Caco-2 (cell line): ENCODE measurements around the gene TET1. TPM values are rescaled to one million over a fixed set of nuclear protein-coding genes. Genes with fewer than 3 reads are reported as not detected.
"Not testable (repeated sequence)": the region's sequence is repeated elsewhere in the genome, so short reads cannot be mapped to it uniquely, and the experiment has no call there.

Experiments used
- BruUV-seq: library from RNA; stranded (reverse); fragments of 400-500 nt; replicated peaks from 2 replicates; lab custom pipeline; 2021; lab: Mats Ljungman, UMichigan
- CTCF ChIA-PET: fragments of 300-600 bp; sonication (Branson Sonifier 250); formaldehyde crosslinking; loops from one replicate; lab custom pipeline; 2022; ENCODE audit warnings: antibody characterized with exemption; lab: Charles Lee
- POLR2A ChIA-PET: fragments of 300-600 bp; sonication (Branson Sonifier 250); formaldehyde crosslinking; loops from one replicate; lab custom pipeline; 2022; ENCODE audit warnings: antibody characterized with exemption; lab: Charles Lee
- DNase-seq, 2 experiments: peaks; one replicate each; pipeline versions ENCODE4 v3.0.0 to v3.0.0-alpha.2; 2020 to 2022
- H3K27me3 ChIP-seq: replicated peaks from 2 replicates; pipeline ENCODE4 v1.6.0; 2011; ENCODE audit warnings: low read length; ENCODE audit not compliant: control insufficient read depth, insufficient read depth
- H3K36me3 ChIP-seq: 2 replicates; pipeline ENCODE4 v1.5.1; 2011; ENCODE audit warnings: low read length; ENCODE audit not compliant: control insufficient read depth, insufficient read depth
- H3K4me1 ChIP-seq: fragments of 250-450 bp; sonication (Bioruptor Pico); 2 replicates; pipeline ENCODE4 v1.5.1; 2020; ENCODE audit warnings: mild to moderate bottlenecking
- H3K4me3 ChIP-seq: 2 replicates; pipeline ENCODE4 v1.5.1; 2011; ENCODE audit warnings: low read depth, mild to moderate bottlenecking, control low read depth, low read length
- H3K9me3 ChIP-seq: fragments of 250-450 bp; sonication (Bioruptor Pico); 2 replicates; pipeline ENCODE4 v1.5.1; 2020; ENCODE audit warnings: mild to moderate bottlenecking, moderate library complexity
- H3K27ac Mint-ChIP-seq: one replicate; pipeline ENCODE4 v1.8.0; 2022; ENCODE audit warnings: mixed read lengths; ENCODE audit not compliant: unreplicated experiment
- H3K27me3 Mint-ChIP-seq: one replicate; pipeline ENCODE4 v1.8.0; 2022; ENCODE audit warnings: mixed read lengths; ENCODE audit not compliant: insufficient read depth, unreplicated experiment
- H3K36me3 Mint-ChIP-seq: one replicate; pipeline ENCODE4 v1.8.0; 2022; ENCODE audit warnings: mild to moderate bottlenecking, mixed read lengths; ENCODE audit not compliant: insufficient read depth, unreplicated experiment
- H3K4me1 Mint-ChIP-seq: one replicate; pipeline ENCODE4 v1.8.0; 2022; ENCODE audit warnings: low read depth, mixed read lengths; ENCODE audit not compliant: unreplicated experiment
- H3K4me3 Mint-ChIP-seq: one replicate; pipeline ENCODE4 v1.8.0; 2022; ENCODE audit warnings: mild to moderate bottlenecking, moderate library complexity, mixed read lengths; ENCODE audit not compliant: unreplicated experiment
- H3K9me3 Mint-ChIP-seq: one replicate; pipeline ENCODE4 v1.8.0; 2022; ENCODE audit warnings: mixed read lengths; ENCODE audit not compliant: unreplicated experiment
- intact Hi-C: fragments of 100-400 bp; cut with micrococcal nuclease; formaldehyde crosslinking; loops from one replicate; pipeline ENCODE4 v1.10.0; 2022; ENCODE audit not compliant: unreplicated experiment
- total RNA-seq: library from RNA; stranded (reverse); gene quantifications from 2 replicates; pipeline ENCODE4 v1.2.3, GENCODE V29; 2022
- TF ChIP-seq, protein P1 (sequence below), 2 experiments: fragments of 200-600 bp in 1 of 2; IDR thresholded peaks; 1 replicate in 1 of 2; 2 replicates in 1 of 2; pipeline versions ENCODE4 v1.5.1 to v1.8.0; 2011 to 2022; ENCODE audit warnings: antibody characterized with exemption in 1 of 2, control low read depth in 1 of 2, inconsistent platforms in 1 of 2, low read depth in 1 of 2, low read length in 1 of 2, mild to moderate bottlenecking in 1 of 2, moderate library complexity in 1 of 2; ENCODE audit not compliant: insufficient read depth in 1 of 2, severe bottlenecking in 1 of 2, unreplicated experiment in 1 of 2

The TET1 gene
- total RNA-seq, 1 experiment from 2014 or later: 18.6 TPM

DNA sequence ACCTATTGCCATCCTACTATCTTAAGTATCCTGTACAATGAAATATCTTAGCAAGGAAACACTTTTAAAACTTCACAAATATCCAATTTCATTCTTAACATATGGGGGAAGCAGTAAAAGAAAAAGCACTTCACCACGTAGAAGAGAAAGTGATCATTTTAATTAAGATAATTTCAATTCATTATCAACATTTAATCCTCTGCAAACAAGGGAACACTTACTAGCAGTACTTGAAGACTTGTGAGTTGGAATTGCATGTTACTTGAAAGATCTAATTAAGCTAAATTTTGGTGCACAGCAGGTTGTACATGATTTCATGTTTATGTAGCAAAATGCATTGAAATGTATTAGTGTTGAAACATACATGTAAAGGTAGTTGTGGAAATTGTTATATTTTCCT lies 140.1 kb downstream of the TET1 start:
- Histone ChIP-seq H3K27me3 (no peaks in the 10 kb centered on the region), H3K4me3 (no peak overlapping the region), H3K9me3 (no peaks in the 10 kb centered on the region), H3K36me3 (no peaks in the 10 kb centered on the region), H3K4me1 (no peaks in the 10 kb centered on the region)
- TF ChIP-seq, protein P1, sequence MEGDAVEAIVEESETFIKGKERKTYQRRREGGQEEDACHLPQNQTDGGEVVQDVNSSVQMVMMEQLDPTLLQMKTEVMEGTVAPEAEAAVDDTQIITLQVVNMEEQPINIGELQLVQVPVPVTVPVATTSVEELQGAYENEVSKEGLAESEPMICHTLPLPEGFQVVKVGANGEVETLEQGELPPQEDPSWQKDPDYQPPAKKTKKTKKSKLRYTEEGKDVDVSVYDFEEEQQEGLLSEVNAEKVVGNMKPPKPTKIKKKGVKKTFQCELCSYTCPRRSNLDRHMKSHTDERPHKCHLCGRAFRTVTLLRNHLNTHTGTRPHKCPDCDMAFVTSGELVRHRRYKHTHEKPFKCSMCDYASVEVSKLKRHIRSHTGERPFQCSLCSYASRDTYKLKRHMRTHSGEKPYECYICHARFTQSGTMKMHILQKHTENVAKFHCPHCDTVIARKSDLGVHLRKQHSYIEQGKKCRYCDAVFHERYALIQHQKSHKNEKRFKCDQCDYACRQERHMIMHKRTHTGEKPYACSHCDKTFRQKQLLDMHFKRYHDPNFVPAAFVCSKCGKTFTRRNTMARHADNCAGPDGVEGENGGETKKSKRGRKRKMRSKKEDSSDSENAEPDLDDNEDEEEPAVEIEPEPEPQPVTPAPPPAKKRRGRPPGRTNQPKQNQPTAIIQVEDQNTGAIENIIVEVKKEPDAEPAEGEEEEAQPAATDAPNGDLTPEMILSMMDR (IDR thresholded peaks at IDR 0.05; ENCODE audit: insufficient read depth in 1 of 2, low read depth in 1 of 2, low read length in 1 of 2, severe bottlenecking in 1 of 2, unreplicated experiment in 1 of 2): no peak
- BruUV-seq: no TSS peak
- Mint-ChIP-seq H3K36me3 (no peaks in the 10 kb centered on the region), H3K27me3 (no peaks in the 10 kb centered on the region), H3K4me1 (no peaks in the 10 kb centered on the region), H3K4me3 (no peak overlapping the region), H3K27ac (no peak overlapping the region), H3K9me3 (no peaks in the 10 kb centered on the region)
- ChIA-PET POLR2A (no interaction called here), CTCF (no interaction called here)
- DNase-seq: no peak
- intact Hi-C loops: no loop called here

DNA sequence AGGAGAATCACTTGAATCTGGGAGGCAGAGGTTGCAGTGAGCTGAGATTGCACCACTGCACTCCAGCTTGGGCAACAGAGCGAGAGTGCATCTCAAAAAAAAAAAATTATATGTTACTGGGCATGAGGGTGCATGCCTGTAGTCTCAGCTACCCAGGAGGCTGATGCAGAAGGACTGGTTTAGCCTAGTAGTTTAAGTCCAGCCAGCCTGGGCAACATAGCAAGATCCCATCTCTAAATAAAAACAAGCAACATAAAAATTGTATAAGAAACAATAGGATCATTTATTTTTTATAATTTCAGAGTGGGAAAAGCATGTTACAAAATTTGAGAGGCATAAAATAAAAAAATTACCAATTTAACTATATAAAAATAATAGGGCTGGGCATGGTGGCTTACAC lies 145.4 kb downstream of the TET1 start:
- Histone ChIP-seq H3K4me3 (no peak overlapping the region), H3K27me3 (no peaks in the 10 kb centered on the region), H3K9me3 (no peaks in the 10 kb centered on the region), H3K36me3 (no peaks in the 10 kb centered on the region), H3K4me1 (no peaks in the 10 kb centered on the region)
- POLR2A ChIA-PET: no interaction called here
- Mint-ChIP-seq H3K27ac (no peak overlapping the region), H3K27me3 (no peaks in the 10 kb centered on the region), H3K4me1 (no peaks in the 10 kb centered on the region), H3K9me3 (no peaks in the 10 kb centered on the region), H3K4me3 (no peak overlapping the region), H3K36me3 (no peaks in the 10 kb centered on the region)
- TF ChIP-seq, protein P1 (IDR thresholded peaks at IDR 0.05; ENCODE audit: insufficient read depth in 1 of 2, low read depth in 1 of 2, low read length in 1 of 2, severe bottlenecking in 1 of 2, unreplicated experiment in 1 of 2): no peak
- no TSS peak for BruUV-seq
- CTCF ChIA-PET: no interaction called here
- intact Hi-C loops: no loop called here
- DNase-seq: no peak

DNA sequence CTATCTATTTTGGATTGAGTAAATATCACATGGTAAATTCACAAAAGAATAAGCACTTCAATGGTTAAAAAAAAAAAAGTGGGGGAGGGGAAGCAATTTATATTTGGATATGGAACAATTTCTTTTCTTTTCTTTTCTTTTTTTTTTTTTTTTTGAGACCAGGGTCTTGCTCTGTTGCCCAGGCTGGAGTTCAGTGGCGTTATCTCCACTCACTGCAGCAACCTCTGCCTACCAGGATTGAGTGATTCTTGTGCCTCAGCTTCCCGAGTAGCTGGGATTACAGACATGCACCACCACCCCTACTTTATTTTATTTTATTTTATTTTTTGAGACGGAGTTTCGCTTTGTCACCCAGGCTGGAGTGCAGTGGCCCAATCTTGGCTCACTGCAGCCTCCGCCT lies 148.8 kb downstream of the TET1 start:
- H3K36me3 Mint-ChIP-seq, DNase-seq, intact Hi-C loops, H3K9me3 Mint-ChIP-seq, BruUV-seq, H3K4me3 ChIP-seq, CTCF ChIA-PET, H3K4me3 Mint-ChIP-seq, H3K4me1 ChIP-seq, POLR2A ChIA-PET, H3K4me1 Mint-ChIP-seq, H3K27me3 Mint-ChIP-seq, H3K9me3 ChIP-seq, H3K27me3 ChIP-seq, H3K36me3 ChIP-seq, H3K27ac Mint-ChIP-seq: not testable (repeated sequence)

DNA sequence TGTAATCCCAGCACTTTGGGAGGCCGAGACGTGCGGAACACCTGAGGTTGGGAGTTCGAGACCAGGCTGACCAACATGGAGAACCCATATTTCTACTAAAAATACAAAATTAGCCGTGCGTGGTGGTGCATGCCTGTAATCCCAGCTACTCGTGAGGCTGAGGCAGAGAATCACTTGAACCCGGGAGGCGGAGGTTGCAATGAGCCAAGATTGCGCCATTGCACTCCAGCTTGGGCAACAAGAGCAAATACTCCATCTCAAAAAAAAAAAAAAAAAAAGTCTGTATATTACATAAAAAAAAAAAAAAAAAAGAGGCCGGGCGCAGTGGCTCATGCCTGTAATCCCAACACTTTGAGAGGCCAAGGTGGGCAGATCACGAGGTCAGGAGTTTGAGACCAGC lies 152.9 kb downstream of the TET1 start:
- H3K4me3 Mint-ChIP-seq, H3K36me3 ChIP-seq, intact Hi-C loops, H3K4me1 ChIP-seq, H3K27me3 Mint-ChIP-seq, H3K36me3 Mint-ChIP-seq, H3K4me3 ChIP-seq, H3K27me3 ChIP-seq, DNase-seq, H3K9me3 Mint-ChIP-seq, POLR2A ChIA-PET, BruUV-seq, H3K27ac Mint-ChIP-seq, H3K4me1 Mint-ChIP-seq, H3K9me3 ChIP-seq: not testable (repeated sequence)
- CTCF ChIA-PET: interaction anchor here (0.6 kb wide), 2 partner anchors 56 to 500 kb away, joined by 4 to 6 read pairs; no protein-coding TSS in a partner anchor
